Keratinocyte (primary cell): ENCODE results near the gene NEIL1.

Source experiments
- EZH2 ChIP-seq: IDR thresholded peaks from one replicate; pipeline ENCODE4 v1.6.1; 2012; ENCODE audit warnings: inconsistent platforms, mild to moderate bottlenecking, low read length, moderate library complexity
- TF ChIP-seq, protein P1 (sequence below), 3 experiments: IDR thresholded peaks in 1 of 3; conservative IDR thresholded peaks in 1 of 3; optimal IDR thresholded peaks in 1 of 3; 2 replicates in 2 of 3; 3 replicates in 1 of 3; pipeline versions ENCODE3 to v1.5.1; 2011; ENCODE audit warnings: low read length in 3 of 3, mild to moderate bottlenecking in 3 of 3, moderate library complexity in 2 of 3, control low read depth in 1 of 3, inconsistent platforms in 1 of 3; ENCODE audit not compliant: insufficient read depth in 2 of 3; ENCODE audit errors: extremely low read depth in 1 of 3

GRCh38 chr15:75389791-75390382, 43.0 kb downstream of the NEIL1 start:
- TF ChIP-seq, protein P1, sequence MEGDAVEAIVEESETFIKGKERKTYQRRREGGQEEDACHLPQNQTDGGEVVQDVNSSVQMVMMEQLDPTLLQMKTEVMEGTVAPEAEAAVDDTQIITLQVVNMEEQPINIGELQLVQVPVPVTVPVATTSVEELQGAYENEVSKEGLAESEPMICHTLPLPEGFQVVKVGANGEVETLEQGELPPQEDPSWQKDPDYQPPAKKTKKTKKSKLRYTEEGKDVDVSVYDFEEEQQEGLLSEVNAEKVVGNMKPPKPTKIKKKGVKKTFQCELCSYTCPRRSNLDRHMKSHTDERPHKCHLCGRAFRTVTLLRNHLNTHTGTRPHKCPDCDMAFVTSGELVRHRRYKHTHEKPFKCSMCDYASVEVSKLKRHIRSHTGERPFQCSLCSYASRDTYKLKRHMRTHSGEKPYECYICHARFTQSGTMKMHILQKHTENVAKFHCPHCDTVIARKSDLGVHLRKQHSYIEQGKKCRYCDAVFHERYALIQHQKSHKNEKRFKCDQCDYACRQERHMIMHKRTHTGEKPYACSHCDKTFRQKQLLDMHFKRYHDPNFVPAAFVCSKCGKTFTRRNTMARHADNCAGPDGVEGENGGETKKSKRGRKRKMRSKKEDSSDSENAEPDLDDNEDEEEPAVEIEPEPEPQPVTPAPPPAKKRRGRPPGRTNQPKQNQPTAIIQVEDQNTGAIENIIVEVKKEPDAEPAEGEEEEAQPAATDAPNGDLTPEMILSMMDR (optimal IDR thresholded peaks at IDR 0.05 in 1 of 3, IDR thresholded peaks at IDR 0.05 in 1 of 3, conservative IDR thresholded peaks at IDR 0.05 in 1 of 3; ENCODE audit: extremely low read depth in 1 of 3, insufficient read depth in 2 of 3, low read length in 3 of 3), result no peak
- no peak for TF ChIP-seq EZH2
